OCI-LY7 (cell line): Measurements from ENCODE around the gene LUZP1. TPM values are rescaled to one million over a fixed set of nuclear protein-coding genes. Genes with fewer than 3 reads are reported as not detected.

Experiments
- BruUV-seq: library from RNA; stranded (reverse); fragments of 400-500 nt; replicated peaks from 2 replicates; lab custom pipeline; 2021; lab: Mats Ljungman, UMichigan
- CTCF ChIA-PET: fragments of 300-600 bp; sonication (Branson Sonifier 250); formaldehyde crosslinking; loops from one replicate; lab custom pipeline; 2022; ENCODE audit warnings: antibody characterized with exemption; ENCODE audit not compliant: unreplicated experiment; lab: Charles Lee
- POLR2A ChIA-PET: fragments of 300-600 bp; sonication (Branson Sonifier 250); formaldehyde crosslinking; loops from one replicate; lab custom pipeline; 2022; ENCODE audit warnings: antibody characterized with exemption; lab: Charles Lee
- DNase-seq: peaks from one replicate; pipeline ENCODE4 v3.0.0-alpha.2; 2015; ENCODE audit warnings: low spot score
- H2AFZ ChIP-seq: fragments of 200-600 bp; sonication (generic), shearing (Covaris generic); 2 replicates; pipeline ENCODE4 v1.6.1; 2014; ENCODE audit warnings: mild to moderate bottlenecking, antibody characterized with exemption, low read length, moderate library complexity
- H3K27ac ChIP-seq: fragments of 200-600 bp; sonication (generic); 2 replicates; pipeline ENCODE4 v1.5.1; 2014; ENCODE audit warnings: mixed run types, low read depth, mild to moderate bottlenecking, moderate library complexity, low read length, inconsistent platforms; ENCODE audit not compliant: poor library complexity, severe bottlenecking
- H3K36me3 ChIP-seq: fragments of 200-600 bp; sonication (generic); 2 replicates; pipeline ENCODE4 v1.6.1; 2014; ENCODE audit warnings: mild to moderate bottlenecking, antibody characterized with exemption, low read length, moderate library complexity, mixed read lengths; ENCODE audit not compliant: insufficient read depth
- H3K4me1 ChIP-seq: fragments of 200-600 bp; sonication (generic); 2 replicates; pipeline ENCODE4 v1.5.1; 2014; ENCODE audit warnings: mild to moderate bottlenecking, low read length; ENCODE audit not compliant: insufficient read depth, poor library complexity, severe bottlenecking
- H3K4me2 ChIP-seq: fragments of 200-600 bp; sonication (generic); 2 replicates; pipeline ENCODE4 v1.6.1; 2014; ENCODE audit warnings: mild to moderate bottlenecking, low read length
- H3K4me3 ChIP-seq: fragments of 200-600 bp; sonication (generic); 2 replicates; pipeline ENCODE4 v1.5.1; 2014; ENCODE audit warnings: mild to moderate bottlenecking, low read depth, low read length; ENCODE audit not compliant: poor library complexity, severe bottlenecking
- H3K79me2 ChIP-seq: fragments of 200-600 bp; sonication (generic); 2 replicates; pipeline ENCODE4 v1.6.1; 2016; ENCODE audit warnings: low read depth, mild to moderate bottlenecking, low read length, moderate library complexity, mixed read lengths; ENCODE audit not compliant: insufficient read depth
- H3K9me2 ChIP-seq: fragments of 200-600 bp; sonication (generic); 2 replicates; pipeline ENCODE4 v1.6.1; 2016; ENCODE audit warnings: mild to moderate bottlenecking, low read length, mixed read lengths; ENCODE audit not compliant: insufficient read depth
- H3K9me3 ChIP-seq: fragments of 200-600 bp; sonication (generic); 2 replicates; pipeline ENCODE4 v1.6.1; 2014; ENCODE audit warnings: mild to moderate bottlenecking, mixed run types, low read length, mixed read lengths
- H4K20me1 ChIP-seq: fragments of 200-600 bp; sonication (generic); 2 replicates; pipeline ENCODE4 v1.6.1; 2014; ENCODE audit warnings: mild to moderate bottlenecking, antibody characterized with exemption, low read length, moderate library complexity, mixed read lengths; ENCODE audit not compliant: insufficient read depth
- EZH2phosphoT487 ChIP-seq: fragments of 200-600 bp; sonication (generic); IDR thresholded peaks from 2 replicates; pipeline ENCODE4 v1.6.1; 2018; ENCODE audit warnings: low read depth, borderline replicate concordance, mild to moderate bottlenecking, mixed run types, antibody characterized with exemption, low read length, moderate library complexity, mixed read lengths
- intact Hi-C: fragments of 100-400 bp; cut with micrococcal nuclease; formaldehyde crosslinking; loops from one replicate; pipeline ENCODE4 v1.10.0; 2022; ENCODE audit not compliant: unreplicated experiment
- total RNA-seq, 2 experiments: library from RNA; depleted of rRNA in 1 of 2; stranded (reverse); fragments of >200 nt in 1 of 2; shearing (Covaris generic) in 1 of 2; gene quantifications; 2 replicates each; pipeline ENCODE4 v1.2.3, GENCODE V29; 2014 to 2022
- TF ChIP-seq, protein P1 (sequence below): fragments of 200-600 bp; sonication (generic); conservative IDR thresholded peaks from 2 replicates; pipeline ENCODE4 v1.5.1; 2014; ENCODE audit warnings: mild to moderate bottlenecking, antibody characterized with exemption, low read length, moderate library complexity, mixed read lengths

LUZP1 gene
- total RNA-seq, 2 experiments from 2014 or later: 7.6 to 13.6 TPM

DNA sequence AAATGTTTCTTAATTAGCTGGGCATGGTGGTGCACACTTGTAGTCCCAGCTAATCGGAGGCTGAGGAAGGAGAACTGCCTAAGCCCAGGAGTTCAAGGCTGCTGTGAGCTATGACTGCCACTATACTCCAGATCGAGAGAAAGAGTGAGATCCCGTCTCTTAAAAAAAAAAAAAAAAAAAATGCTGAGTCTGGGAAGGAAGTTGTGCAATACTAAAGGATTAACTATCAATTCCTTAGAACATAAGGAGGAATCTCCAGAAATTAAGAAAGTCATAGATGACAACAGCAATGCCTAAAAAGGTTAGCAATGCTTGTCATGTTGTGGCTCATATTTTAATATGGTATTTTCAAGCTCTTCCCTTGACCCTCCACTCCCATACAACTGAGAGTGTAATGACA is 5.3 kb downstream of the LUZP1 start:
- ChIA-PET CTCF (no interaction called here), POLR2A (interaction anchor here (0.7 to 1.0 kb wide), 3 partner anchors 21 to 63 kb away, joined by 3 to 6 read pairs (median 3); no protein-coding TSS in a partner anchor)
- intact Hi-C loops: no loop called here
- Histone ChIP-seq H2AFZ (no peak overlapping the region), H3K4me3 (no peak overlapping the region), H3K9me3 (no peaks in the 10 kb centered on the region), H3K27ac (no peak overlapping the region), H3K9me2 (no peaks in the 10 kb centered on the region), H3K79me2 (peaks cover 68% of the 10 kb centered on the region), H3K36me3 (no peaks in the 10 kb centered on the region), H4K20me1 (peaks cover 13% of the 10 kb centered on the region), H3K4me1 (peaks cover 16% of the 10 kb centered on the region), H3K4me2 (no peak overlapping the region)
- no peak for DNase-seq
- BruUV-seq: no TSS peak
- no peak for TF ChIP-seq EZH2phosphoT487

DNA sequence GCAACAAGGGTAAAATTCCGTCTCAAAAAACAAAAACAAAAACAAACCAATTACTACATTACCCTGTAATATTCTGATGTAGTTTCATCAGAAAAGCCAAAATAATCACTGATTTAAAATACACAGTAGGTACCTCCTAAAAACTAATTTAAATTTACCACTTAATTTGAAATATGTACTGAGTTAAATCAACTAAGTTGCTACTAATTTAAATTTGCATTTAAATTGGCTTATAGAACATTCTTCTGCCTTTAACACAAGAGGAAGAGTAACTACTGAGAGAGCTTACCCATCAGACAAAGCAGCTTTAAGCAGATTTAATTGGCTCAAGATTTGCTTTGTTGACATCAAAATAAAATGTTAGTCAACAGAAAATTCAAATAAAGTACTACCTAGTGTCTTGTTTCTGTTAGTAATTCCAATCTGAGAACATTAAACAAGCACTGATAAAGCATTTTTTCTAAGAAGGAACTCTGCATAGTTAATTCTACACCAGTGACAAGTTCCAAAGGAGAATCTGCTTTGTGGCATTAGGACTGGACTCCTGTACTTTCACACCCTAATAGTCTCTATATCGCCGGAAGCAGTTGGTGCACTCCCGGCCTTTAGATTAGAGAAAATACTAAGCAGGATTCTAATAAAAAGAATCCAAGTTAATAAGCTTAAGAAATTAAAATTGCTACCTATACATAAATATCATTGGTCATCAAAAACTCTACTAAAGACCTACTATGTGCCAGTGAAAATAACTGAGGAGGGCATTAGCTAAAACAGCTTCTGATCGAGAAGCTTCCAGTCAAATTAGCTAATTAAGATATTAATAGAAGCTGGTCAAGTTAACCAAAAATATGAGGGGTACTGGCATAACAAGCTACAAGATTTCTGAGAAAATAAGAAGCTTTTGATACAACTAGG is 8.4 kb downstream of the LUZP1 start:
- no peaks in the 10 kb centered on the region for H3K36me3 ChIP-seq
- POLR2A ChIA-PET: interaction anchor here (0.7 to 1.5 kb wide), 5 partner anchors 8 to 22 kb away, joined by 3 to 5 read pairs (median 4); partner anchors contain the start of gene LUZP1
- no peak overlapping the region for H3K4me3 ChIP-seq
- BruUV-seq: no TSS peak
- H3K4me1 ChIP-seq: peaks cover 24% of the 10 kb centered on the region
- H4K20me1 ChIP-seq: 0 out of 2 replicates have a peak, but pooled peaks cover 4% of the 10 kb centered on the region
- no peak for DNase-seq
- CTCF ChIA-PET: no interaction called here
- no peak overlapping the region for H2AFZ ChIP-seq
- intact Hi-C loops: no loop called here
- no peaks in the 10 kb centered on the region for H3K9me2 ChIP-seq
- peaks cover 70% of the 10 kb centered on the region for H3K79me2 ChIP-seq
- no peak overlapping the region for H3K4me2 ChIP-seq
- TF ChIP-seq, protein P1, sequence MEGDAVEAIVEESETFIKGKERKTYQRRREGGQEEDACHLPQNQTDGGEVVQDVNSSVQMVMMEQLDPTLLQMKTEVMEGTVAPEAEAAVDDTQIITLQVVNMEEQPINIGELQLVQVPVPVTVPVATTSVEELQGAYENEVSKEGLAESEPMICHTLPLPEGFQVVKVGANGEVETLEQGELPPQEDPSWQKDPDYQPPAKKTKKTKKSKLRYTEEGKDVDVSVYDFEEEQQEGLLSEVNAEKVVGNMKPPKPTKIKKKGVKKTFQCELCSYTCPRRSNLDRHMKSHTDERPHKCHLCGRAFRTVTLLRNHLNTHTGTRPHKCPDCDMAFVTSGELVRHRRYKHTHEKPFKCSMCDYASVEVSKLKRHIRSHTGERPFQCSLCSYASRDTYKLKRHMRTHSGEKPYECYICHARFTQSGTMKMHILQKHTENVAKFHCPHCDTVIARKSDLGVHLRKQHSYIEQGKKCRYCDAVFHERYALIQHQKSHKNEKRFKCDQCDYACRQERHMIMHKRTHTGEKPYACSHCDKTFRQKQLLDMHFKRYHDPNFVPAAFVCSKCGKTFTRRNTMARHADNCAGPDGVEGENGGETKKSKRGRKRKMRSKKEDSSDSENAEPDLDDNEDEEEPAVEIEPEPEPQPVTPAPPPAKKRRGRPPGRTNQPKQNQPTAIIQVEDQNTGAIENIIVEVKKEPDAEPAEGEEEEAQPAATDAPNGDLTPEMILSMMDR: no peak
- no peak for TF ChIP-seq EZH2phosphoT487
- H3K27ac ChIP-seq: no peak overlapping the region
- no peaks in the 10 kb centered on the region for H3K9me3 ChIP-seq

DNA sequence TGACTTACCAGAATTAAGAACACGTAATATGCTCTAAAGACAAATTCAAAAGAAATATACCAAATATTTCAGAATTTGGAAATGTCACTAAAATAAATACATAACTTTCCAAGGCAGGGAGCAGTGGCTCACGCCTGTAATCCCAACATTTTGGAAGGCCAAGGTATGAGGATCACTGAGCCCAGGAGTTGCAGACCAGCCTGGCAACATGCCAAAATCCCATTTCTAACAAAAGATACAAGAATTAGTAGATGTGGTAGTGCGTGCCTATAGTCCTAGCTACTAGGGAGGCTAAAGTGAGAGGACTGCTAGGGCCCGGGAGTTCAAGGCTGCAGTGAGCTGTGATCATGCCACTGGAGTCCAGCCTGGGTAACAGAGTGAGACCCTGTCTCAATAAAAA is 11.7 kb downstream of the LUZP1 start:
- no peak for DNase-seq
- intact Hi-C loops: no loop called here
- no peaks in the 10 kb centered on the region for H3K9me2 ChIP-seq
- TF ChIP-seq EZH2phosphoT487: no peak
- TF ChIP-seq, protein P1: no peak
- POLR2A ChIA-PET: no interaction called here
- CTCF ChIA-PET: no interaction called here
- no peak overlapping the region for H3K4me2 ChIP-seq
- H3K27ac ChIP-seq: no peak overlapping the region
- peaks cover 27% of the 10 kb centered on the region for H3K4me1 ChIP-seq
- no peak overlapping the region for H2AFZ ChIP-seq
- H3K36me3 ChIP-seq: no peaks in the 10 kb centered on the region
- BruUV-seq: no TSS peak
- no peaks in the 10 kb centered on the region for H3K9me3 ChIP-seq
- H4K20me1 ChIP-seq: 0 out of 2 replicates have a peak, but pooled peaks cover 4% of the 10 kb centered on the region
- peaks cover 59% of the 10 kb centered on the region for H3K79me2 ChIP-seq
- no peak overlapping the region for H3K4me3 ChIP-seq
